Measurements from ENCODE around the gene NR3C2.

NR3C2 gene

GRCh38 chr4:148448141-148448540 is 5.9 kb upstream of the NR3C2 start:
- H3K27me3 ChIP-seq (replicated peaks; ENCODE audit: insufficient read depth, low read length) = peaks cover 12% of the 10 kb centered on the region
- H3K9ac ChIP-seq (ENCODE audit: low read length) = no peak overlapping the region
- H3K79me2 ChIP-seq (ENCODE audit: low read length) = no peaks in the 10 kb centered on the region
- no peak for DNase-seq
- no peak overlapping the region for H3K4me3 ChIP-seq (ENCODE audit: low read length)
- no peak overlapping the region for H3K27ac ChIP-seq (ENCODE audit: low read length)
- 0 out of 2 replicates have a peak, but pooled peaks cover 8% of the 10 kb centered on the region for H3F3A ChIP-seq (ENCODE audit: insufficient read depth, low read length)
- no peaks in the 10 kb centered on the region for H3K9me3 ChIP-seq (replicated peaks; ENCODE audit: insufficient read depth, low read length)
- no peaks in the 10 kb centered on the region for H3K4me1 ChIP-seq (ENCODE audit: low read length)
- no peak for TF ChIP-seq EZH2phosphoT487 (IDR thresholded peaks at IDR 0.05; ENCODE audit: low read length)
- TF ChIP-seq, protein P1, sequence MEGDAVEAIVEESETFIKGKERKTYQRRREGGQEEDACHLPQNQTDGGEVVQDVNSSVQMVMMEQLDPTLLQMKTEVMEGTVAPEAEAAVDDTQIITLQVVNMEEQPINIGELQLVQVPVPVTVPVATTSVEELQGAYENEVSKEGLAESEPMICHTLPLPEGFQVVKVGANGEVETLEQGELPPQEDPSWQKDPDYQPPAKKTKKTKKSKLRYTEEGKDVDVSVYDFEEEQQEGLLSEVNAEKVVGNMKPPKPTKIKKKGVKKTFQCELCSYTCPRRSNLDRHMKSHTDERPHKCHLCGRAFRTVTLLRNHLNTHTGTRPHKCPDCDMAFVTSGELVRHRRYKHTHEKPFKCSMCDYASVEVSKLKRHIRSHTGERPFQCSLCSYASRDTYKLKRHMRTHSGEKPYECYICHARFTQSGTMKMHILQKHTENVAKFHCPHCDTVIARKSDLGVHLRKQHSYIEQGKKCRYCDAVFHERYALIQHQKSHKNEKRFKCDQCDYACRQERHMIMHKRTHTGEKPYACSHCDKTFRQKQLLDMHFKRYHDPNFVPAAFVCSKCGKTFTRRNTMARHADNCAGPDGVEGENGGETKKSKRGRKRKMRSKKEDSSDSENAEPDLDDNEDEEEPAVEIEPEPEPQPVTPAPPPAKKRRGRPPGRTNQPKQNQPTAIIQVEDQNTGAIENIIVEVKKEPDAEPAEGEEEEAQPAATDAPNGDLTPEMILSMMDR (IDR thresholded peaks at IDR 0.05; ENCODE audit: low read length) = no peak
- TF ChIP-seq EZH2 (optimal IDR thresholded peaks at IDR 0.05; ENCODE audit: low read depth, low read length) = no peak
- H3K36me3 ChIP-seq (replicated peaks; ENCODE audit: insufficient read depth, low read length) = no peaks in the 10 kb centered on the region
- no peaks in the 10 kb centered on the region for H3K9me2 ChIP-seq (replicated peaks; ENCODE audit: insufficient read depth, low read length)
- H4K20me1 ChIP-seq (ENCODE audit: insufficient read depth, low read length) = no peaks in the 10 kb centered on the region
- H2AFZ ChIP-seq (ENCODE audit: low read length) = no peak overlapping the region
- H3K4me2 ChIP-seq (ENCODE audit: low read depth, low read length) = no peak overlapping the region

DNA sequence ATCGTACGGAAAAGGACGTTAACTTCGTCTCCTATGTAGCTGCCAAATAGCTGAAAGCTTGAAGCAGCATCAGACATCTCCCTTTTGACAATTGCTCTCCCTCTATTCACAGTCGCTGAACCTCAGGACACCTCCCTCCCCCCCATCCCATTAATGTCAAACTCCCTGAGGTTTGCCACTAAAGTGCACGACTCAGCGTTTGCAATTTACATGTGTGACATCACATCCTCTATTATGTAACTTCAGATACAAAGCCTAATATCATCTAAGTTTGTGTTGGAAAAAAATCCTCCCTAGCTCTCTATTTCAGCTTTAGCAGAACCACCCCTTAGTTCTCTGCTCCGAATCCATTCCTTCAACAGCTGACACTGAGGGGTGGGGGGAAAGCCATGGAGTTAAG is 5.5 kb upstream of the NR3C2 start:
- H3K4me2 ChIP-seq (ENCODE audit: low read depth, low read length) = no peak overlapping the region
- no peak overlapping the region for H3K4me3 ChIP-seq (ENCODE audit: low read length)
- no peak for DNase-seq
- no peak overlapping the region for H2AFZ ChIP-seq (ENCODE audit: low read length)
- peaks cover 12% of the 10 kb centered on the region for H3K27me3 ChIP-seq (replicated peaks; ENCODE audit: insufficient read depth, low read length)
- H3F3A ChIP-seq (ENCODE audit: insufficient read depth, low read length) = 0 out of 2 replicates have a peak, but pooled peaks cover 8% of the 10 kb centered on the region
- no peaks in the 10 kb centered on the region for H3K36me3 ChIP-seq (replicated peaks; ENCODE audit: insufficient read depth, low read length)
- no peaks in the 10 kb centered on the region for H3K9me2 ChIP-seq (replicated peaks; ENCODE audit: insufficient read depth, low read length)
- H3K79me2 ChIP-seq (ENCODE audit: low read length) = no peaks in the 10 kb centered on the region
- H3K27ac ChIP-seq (ENCODE audit: low read length) = no peak overlapping the region
- TF ChIP-seq EZH2phosphoT487 (IDR thresholded peaks at IDR 0.05; ENCODE audit: low read length) = no peak
- H3K9me3 ChIP-seq (replicated peaks; ENCODE audit: insufficient read depth, low read length) = no peaks in the 10 kb centered on the region
- H3K9ac ChIP-seq (ENCODE audit: low read length) = no peak overlapping the region
- H4K20me1 ChIP-seq (ENCODE audit: insufficient read depth, low read length) = no peaks in the 10 kb centered on the region
- H3K4me1 ChIP-seq (ENCODE audit: low read length) = no peaks in the 10 kb centered on the region

DNA sequence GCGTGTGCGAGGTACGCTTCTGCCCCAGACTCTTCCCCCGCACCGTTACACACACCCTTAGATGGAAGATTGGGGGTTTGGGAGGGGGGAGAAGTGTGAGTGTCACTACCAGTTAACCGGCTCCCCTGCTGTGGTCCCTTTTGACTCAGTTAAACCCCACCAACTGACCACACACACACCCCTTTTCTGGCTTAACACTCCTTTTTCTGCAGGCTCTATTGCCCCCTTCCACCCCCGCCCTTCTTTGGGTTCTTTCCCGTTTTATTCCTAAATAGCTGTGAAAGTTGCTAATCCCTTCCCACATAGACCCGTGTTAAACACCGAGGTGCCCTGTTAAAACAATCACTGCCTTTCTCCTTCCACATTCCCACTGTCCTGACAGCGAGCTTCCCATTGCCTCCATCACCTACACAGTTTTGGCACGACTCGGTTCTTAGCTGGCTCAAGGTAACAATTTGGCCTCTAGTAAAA is 3.7 kb upstream of the NR3C2 start:
- Histone ChIP-seq H3K4me3 (ENCODE audit: low read length) (peak overlapping the region; percentile 68), H4K20me1 (ENCODE audit: insufficient read depth, low read length) (no peaks in the 10 kb centered on the region), H3K36me3 (replicated peaks; ENCODE audit: insufficient read depth, low read length) (no peaks in the 10 kb centered on the region), H3K4me2 (ENCODE audit: low read depth, low read length) (peak overlapping the region; percentile 74), H2AFZ (ENCODE audit: low read length) (peak overlapping the region; percentile 57), H3K79me2 (ENCODE audit: low read length) (no peaks in the 10 kb centered on the region), H3F3A (ENCODE audit: insufficient read depth, low read length) (0 out of 2 replicates have a peak, but pooled peaks cover 8% of the 10 kb centered on the region), H3K4me1 (ENCODE audit: low read length) (no peaks in the 10 kb centered on the region), H3K27me3 (replicated peaks; ENCODE audit: insufficient read depth, low read length) (peaks cover 14% of the 10 kb centered on the region), H3K27ac (ENCODE audit: low read length) (no peak overlapping the region), H3K9me2 (replicated peaks; ENCODE audit: insufficient read depth, low read length) (no peaks in the 10 kb centered on the region), H3K9me3 (replicated peaks; ENCODE audit: insufficient read depth, low read length) (no peaks in the 10 kb centered on the region), H3K9ac (ENCODE audit: low read length) (peak overlapping the region; percentile 14; the same call in 1 of the 2 replicates)
- no peak for DNase-seq
- TF ChIP-seq, protein P1 (IDR thresholded peaks at IDR 0.05; ENCODE audit: low read length) = no peak
- no peak for TF ChIP-seq EZH2phosphoT487 (IDR thresholded peaks at IDR 0.05; ENCODE audit: low read length)
- no peak for TF ChIP-seq EZH2 (optimal IDR thresholded peaks at IDR 0.05; ENCODE audit: low read depth, low read length)

DNA sequence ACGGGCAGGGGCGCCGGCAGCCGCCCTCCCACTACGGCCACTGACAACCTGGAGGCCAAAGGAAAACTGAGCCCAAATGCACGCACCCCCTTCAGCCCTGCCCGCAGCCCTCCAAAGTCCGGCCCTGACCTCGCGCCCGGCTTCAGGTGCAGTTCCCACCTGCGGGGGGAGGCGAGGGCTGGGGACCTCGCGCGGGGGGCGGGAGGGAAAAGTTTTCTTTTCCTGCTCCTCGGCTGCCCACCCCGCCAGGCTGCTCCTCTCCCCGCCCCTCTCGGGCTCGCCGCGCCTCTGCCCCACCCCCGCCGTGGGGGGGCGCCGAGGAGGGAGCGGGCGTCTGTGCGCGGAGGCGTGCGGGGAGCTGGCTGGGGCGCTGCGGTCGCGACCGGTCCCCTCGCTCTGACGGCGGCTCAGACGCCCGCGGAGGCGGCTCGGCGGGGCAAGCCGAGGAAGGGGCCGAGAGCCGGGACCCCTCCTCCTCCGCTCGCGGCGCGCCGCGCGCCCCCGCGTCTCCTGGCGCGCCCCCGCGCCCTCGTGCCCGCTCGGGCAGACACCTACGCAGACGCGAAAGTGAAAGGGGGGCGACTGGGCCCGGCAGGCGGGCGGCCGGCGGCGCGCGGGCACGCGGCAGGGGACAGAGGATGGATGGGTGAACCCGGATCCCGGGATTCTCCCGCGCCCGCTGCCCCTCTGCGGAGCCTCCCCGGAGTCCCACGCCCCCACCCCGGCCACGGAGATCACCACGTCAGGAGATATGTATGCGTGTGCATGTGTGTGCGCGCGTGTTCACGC is 3.1 kb upstream of the NR3C2 start:
- DNase-seq = peak; percentile 55
- Histone ChIP-seq H3K4me3 (ENCODE audit: low read length) (peak overlapping the region; percentile 91), H4K20me1 (ENCODE audit: insufficient read depth, low read length) (no peaks in the 10 kb centered on the region), H3K36me3 (replicated peaks; ENCODE audit: insufficient read depth, low read length) (no peaks in the 10 kb centered on the region), H3K27ac (ENCODE audit: low read length) (no peak overlapping the region), H3K4me1 (ENCODE audit: low read length) (no peaks in the 10 kb centered on the region), H3F3A (ENCODE audit: insufficient read depth, low read length) (0 out of 2 replicates have a peak, but pooled peaks cover 8% of the 10 kb centered on the region), H3K9me2 (replicated peaks; ENCODE audit: insufficient read depth, low read length) (no peaks in the 10 kb centered on the region), H2AFZ (ENCODE audit: low read length) (peak overlapping the region; percentile 82), H3K79me2 (ENCODE audit: low read length) (no peaks in the 10 kb centered on the region), H3K4me2 (ENCODE audit: low read depth, low read length) (peak overlapping the region; percentile 97), H3K9ac (ENCODE audit: low read length) (peak overlapping the region; percentile 22; the same call in 1 of the 2 replicates), H3K27me3 (replicated peaks; ENCODE audit: insufficient read depth, low read length) (peaks cover 20% of the 10 kb centered on the region), H3K9me3 (replicated peaks; ENCODE audit: insufficient read depth, low read length) (no peaks in the 10 kb centered on the region)
- TF ChIP-seq EZH2phosphoT487 (IDR thresholded peaks at IDR 0.05; ENCODE audit: low read length) (no peak), EZH2 (optimal IDR thresholded peaks at IDR 0.05; ENCODE audit: low read depth, low read length) (no peak)
- TF ChIP-seq, protein P1 (IDR thresholded peaks at IDR 0.05; ENCODE audit: low read length) = no peak
